GM21367 (cell line): ENCODE measurements around the gene SLC29A3.

Source experiments
- ATAC-seq: cut with Tn5 transposase; IDR thresholded peaks from one replicate; pipeline ENCODE4 v1.9.1; 2021; ENCODE audit not compliant: unreplicated experiment

SLC29A3 gene

DNA sequence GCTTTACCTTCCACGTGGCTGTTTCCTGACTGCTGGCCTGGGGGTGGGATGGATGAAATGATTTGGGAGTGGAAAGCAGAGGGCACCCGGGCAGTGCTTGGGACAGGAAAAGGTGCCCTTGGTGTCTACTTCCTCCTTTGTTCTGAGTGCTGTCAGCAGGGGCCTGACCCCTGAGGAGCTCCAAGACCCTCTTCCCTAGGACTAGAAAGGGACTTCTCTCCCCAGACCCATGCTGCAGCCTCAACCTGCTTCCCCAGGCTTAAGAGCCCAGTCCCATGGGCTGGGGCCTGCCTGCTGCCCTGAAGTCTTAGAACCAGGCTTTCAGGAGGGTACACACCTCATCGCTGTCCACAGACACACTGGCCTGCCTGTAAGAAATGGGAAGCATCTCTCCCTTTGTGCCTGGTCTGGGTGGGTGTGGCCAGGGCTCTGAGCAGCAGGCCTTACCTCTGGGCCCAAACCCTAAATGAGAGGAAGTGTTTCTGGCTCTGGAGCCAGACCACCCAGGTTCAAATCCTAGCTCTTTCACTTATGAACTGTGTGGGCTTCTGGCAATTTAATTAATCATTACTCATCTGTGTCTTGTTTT lies 90.6 kb downstream of the SLC29A3 start:
- ATAC-seq: no peak
